GM12892 (cell line): ENCODE results near the gene SNPH.

Experiments
- DNase-seq: peaks from one replicate; pipeline ENCODE4 v3.0.0; 2011; ENCODE audit not compliant: insufficient read length
- FAIRE-seq: peaks from 2 replicates; lab custom pipeline; 2011; peaks lifted over from hg19 to GRCh38; lab: Jason Lieb, UNC
- POLR2A ChIP-seq: IDR thresholded peaks from 2 replicates; pipeline ENCODE4 v1.6.1; 2011; ENCODE audit warnings: low read depth, low read length, control low read depth
- POLR2AphosphoS5 ChIP-seq: IDR thresholded peaks from 2 replicates; pipeline ENCODE4 v1.6.1; 2011; ENCODE audit warnings: low read depth, low read length, control low read depth
- TAF1 ChIP-seq: IDR thresholded peaks from 2 replicates; pipeline ENCODE4 v1.6.1; 2011; ENCODE audit warnings: low read depth, mild to moderate bottlenecking, control low read depth, low read length, borderline replicate concordance

Gene SNPH

DNA sequence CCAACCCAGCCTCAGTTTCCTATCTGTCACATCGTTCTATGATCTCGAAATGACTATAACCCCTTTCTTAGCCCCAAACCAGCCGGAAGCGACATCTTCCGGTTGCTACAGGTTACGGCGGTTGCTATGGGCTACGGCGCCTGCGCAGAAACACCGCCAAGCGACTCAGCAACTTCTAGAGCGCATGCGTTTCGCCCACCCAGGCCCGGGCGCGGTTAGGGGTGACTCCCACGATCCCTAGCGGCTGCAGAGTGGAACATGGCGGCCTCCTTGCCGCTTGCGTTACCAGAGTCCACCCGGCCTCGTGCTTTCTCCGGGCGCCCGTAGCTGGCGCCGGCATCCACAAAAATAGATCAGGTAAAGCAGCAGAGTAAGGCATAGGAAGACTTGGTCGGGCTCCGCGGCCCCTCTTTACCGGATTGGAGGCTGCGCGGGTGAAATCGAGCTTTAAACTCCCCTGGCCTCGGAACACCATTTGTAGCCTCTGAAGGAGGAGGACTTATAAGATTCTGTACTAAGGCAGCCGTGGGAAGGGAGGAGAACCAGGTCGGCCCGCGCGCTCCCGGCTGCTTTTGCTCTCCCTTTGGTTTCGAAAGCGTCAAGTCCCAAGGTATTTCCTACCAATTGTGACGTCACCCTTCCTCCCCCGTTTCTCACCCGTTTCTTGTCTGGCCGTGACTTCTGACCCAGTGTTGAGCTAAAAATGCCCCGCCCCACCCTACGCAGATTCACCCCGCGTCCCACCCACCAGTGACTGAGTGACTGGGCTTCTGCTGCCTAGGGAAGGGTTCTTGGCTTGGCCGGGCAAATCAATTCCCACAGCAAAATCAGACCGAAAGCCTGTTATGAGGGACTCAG, 59.3 kb downstream of the SNPH start:
- TF ChIP-seq POLR2A (peak; percentile 97), POLR2AphosphoS5 (peak; percentile 94), TAF1 (peak; percentile 71)
- peak; percentile 96 for DNase-seq
- FAIRE-seq: peak; percentile 100

DNA sequence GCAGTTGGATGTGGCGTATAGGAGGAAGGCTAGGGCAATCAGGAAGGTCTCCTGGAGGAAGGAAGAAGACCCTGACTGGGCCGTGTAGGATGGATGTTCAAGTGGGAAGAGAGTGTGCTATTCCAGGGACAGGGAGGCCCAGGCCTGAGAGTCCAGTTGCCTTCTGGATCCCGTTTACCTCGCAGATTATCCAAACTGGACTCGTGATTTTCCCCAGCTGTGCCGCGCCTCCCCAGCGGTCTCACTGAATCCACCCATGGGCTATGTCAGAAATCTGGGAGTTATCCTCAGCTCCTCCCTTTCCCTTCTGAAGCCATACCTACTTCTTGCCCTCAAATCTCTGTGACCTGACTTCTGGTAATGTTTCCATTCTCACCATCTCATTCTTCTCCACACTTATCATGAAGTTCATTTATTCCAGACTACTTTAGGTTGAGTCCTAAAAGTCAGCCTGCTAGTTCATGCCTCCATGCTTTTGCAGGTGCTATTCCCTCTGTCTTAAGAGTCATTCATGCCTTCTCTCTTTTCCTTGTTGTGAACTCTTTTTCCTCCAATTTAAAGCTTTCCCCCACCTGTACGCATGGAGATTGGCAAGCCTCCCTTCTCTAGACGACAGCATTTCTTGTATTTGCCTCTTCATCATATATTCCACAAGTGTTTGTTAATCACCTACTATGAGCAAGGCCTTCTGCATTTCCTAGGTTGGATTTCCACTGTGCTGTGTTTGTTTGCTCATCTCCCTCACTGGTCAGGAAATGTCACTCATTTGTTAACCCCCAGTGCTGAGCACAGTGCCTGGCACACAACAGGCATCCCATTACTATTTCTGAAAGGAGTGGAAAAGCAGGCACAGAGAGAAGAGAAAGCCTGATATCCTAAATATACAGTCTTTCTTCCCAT, 60.2 kb downstream of the SNPH start:
- DNase-seq (no peak), FAIRE-seq (peak; percentile 46)
- TF ChIP-seq TAF1 (no peak), POLR2AphosphoS5 (0 out of 2 replicates have a peak, but pooled peaks have one; percentile 33), POLR2A (no peak)

DNA sequence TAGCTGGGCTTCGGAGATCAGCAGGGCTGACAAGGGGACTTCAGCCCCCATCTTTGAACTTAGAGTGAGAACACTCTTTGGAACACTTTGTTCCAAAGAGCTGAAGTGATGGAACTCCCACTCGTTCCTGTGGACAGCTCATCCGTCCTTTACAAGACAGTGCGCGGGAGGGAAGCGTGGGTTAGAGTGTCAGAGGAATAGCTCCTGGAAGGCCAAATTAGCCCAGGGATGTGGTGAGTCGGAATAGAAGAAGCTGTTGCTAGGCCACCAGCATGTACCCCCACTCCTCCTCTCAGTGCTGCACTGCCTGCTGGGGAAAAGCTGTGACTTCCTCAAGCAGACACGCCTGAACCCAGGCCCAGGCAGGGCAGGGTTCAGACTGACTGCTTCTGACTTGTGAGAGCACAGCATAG, 61.2 kb downstream of the SNPH start:
- DNase-seq (no peak), FAIRE-seq (peak; percentile 21)
- TF ChIP-seq TAF1 (no peak), POLR2A (no peak), POLR2AphosphoS5 (no peak)

DNA sequence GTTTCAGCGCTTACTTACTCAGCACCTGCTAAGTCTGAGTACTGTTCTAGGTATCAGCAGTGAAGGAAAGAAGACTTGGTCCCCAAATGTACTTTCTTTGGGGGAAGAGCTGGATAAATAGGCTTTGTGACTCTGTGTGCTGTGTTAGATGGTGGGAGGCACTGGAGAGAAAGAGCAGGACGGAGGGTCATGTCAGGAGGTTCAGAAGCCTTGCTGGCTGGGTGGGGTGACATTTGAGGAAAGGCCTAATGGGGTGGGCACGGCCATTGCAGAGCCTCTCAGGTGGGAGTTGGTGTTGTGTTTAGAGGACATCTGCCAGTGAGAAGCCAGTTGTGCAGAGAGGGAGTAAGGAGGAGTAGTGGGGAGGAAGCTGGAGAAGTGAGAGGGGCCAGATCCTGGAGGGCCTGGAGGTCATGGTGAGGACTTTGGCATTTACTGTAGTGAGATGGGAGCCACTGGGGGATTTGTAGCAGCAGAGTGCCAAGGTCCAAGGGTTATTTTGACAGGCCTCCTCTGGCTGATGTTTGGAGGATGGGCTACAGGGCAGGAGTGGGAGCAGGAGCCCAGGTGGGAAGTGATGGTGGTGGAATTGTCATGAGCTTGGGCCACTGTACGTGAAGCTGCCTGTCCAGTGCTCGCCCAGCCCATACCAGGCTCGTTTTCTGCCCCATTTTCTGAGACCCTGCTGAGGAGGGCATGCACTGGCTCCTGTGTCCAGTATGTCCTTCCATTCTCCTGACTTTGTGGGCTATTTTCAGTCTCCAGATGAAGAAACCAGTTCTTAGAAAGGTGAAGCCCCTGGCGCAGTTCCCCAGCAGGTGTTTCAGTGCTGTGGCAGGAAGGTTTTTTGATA, 62.0 kb downstream of the SNPH start:
- no peak for FAIRE-seq
- TF ChIP-seq POLR2AphosphoS5 (no peak), TAF1 (no peak), POLR2A (no peak)
- no peak for DNase-seq

DNA sequence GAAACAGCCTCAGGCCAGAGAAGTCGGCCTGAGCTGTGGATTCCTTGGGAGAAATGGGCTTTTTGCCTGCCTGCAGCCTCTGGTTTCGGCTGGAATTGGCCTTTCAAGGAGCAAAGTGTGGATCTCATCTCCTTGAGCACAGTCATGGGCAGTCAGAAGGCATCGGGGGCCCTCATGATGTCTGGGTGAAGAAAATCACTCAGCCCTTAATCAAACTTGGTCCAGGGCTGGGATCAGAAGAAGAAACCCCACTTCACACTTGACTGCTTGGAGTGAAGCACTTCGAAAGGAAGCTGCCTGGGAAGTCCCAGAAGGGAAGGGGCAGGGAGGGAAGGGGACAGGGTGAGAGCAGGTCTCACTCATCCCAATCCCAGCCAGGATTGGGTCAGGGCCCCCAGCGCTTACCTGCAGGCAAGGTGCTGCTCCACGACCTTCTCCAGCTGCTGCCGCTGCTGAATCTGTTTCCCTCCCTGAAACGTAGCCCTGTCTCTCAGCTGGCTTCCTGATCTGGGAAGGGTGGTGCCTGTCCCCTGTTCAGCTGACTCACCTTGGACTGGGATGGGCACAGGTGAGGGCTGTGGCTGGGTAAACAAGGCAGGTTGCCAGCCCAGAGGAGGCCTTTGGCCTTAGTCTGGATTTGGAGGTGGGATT, 62.7 kb downstream of the SNPH start, which contains the start of gene SDCBP2:
TSS of gene SDCBP2 (minus strand) at position 460 of the 651 bp plus-strand sequence. CDS start 8,723 bp downstream, outside the sequence.
- DNase-seq: no peak
- TF ChIP-seq POLR2A: no peak
- no peak for TF ChIP-seq TAF1
- no peak for TF ChIP-seq POLR2AphosphoS5
- FAIRE-seq: no peak

DNA sequence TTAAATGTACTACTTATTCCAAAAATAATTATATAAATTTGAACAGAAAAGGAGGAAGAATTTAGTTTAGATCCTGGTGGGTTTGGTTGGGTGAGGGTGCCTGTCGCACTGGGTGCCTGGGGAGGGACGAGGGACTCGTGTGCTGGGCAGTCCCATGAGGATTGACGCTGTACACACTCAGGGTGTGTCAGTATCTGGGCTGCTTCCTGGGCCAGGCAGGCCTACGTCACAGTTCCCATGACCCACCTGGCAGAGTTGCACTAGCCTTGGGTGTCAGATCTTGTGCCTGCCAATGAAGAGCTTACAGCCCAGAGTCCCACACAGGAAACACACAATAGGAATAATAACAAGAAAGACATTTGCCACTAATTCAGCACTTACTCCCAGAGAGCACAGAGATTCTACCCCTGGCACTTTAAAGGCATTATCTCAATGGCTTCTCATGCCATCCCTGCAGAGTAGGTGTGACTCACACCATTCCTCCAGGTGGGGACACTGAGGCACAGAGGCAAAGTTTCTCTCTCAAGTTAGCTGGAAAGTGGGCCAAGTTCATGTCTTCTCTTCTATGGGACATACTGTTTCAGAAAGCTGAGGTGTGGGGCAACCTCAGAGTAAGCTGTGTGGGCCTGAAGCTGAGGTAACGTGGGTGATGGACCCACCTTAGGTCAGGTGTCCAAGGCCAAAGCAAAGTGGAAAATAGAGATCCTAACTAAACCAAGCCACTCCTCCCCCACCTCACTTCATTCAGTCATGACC, 64.2 kb downstream of the SNPH start:
- TF ChIP-seq POLR2A (no peak), TAF1 (no peak), POLR2AphosphoS5 (no peak)
- DNase-seq (no peak), FAIRE-seq (peak; percentile 21)

DNA sequence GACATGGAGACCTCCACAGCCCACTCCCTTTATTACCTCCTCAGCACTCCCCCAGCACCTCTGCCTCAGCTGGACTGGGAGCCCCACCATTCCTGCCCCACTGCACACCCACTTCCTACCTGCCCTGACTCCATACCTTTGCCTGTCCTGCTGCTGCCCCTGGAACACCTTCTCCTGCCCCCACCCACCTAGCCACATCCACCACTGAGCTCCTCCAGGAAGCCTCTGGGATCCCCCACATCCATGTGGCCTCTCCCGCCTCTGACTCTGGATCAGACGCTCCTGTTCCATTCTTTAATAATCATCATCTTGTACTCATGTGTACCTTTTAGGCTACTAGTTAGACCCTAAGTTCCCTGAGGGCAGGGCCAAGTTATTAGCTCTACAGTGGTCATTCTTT, 65.0 kb downstream of the SNPH start:
- DNase-seq (no peak), FAIRE-seq (no peak)
- TF ChIP-seq POLR2AphosphoS5 (no peak), TAF1 (no peak), POLR2A (no peak)

DNA sequence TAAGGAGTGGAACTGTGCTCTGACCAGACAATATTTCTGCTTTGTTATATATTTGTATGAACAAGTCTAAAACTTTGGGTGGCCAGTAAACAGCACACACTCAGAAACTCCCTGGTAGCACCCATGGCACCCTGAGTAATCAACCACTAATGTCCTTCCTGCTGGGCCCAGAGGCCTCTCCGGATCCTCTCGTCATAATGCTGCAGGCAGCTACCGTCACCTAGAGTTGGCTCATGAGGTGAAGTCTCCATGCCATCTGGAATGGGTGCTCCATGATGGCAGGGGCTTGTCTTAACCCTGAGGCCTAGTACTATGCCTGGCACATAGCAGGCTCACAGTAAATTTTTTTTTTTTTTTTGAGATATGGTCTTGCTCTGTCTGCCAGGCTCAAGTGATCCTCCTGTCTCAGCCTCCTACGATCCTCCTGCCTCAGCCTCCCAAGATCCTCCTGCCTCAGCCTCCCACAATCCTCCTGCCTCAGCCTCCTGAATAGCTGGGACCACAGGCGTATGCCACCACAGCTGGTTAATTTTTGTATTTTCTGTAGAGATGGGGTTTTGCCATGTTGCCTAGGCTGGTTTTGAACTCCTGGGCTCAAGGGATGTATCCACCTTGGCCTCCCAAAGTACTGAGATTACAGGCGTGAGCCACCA, 65.8 kb downstream of the SNPH start:
- DNase-seq: no peak
- FAIRE-seq: no peak
- no peak for TF ChIP-seq POLR2A
- no peak for TF ChIP-seq POLR2AphosphoS5
- TF ChIP-seq TAF1: no peak

DNA sequence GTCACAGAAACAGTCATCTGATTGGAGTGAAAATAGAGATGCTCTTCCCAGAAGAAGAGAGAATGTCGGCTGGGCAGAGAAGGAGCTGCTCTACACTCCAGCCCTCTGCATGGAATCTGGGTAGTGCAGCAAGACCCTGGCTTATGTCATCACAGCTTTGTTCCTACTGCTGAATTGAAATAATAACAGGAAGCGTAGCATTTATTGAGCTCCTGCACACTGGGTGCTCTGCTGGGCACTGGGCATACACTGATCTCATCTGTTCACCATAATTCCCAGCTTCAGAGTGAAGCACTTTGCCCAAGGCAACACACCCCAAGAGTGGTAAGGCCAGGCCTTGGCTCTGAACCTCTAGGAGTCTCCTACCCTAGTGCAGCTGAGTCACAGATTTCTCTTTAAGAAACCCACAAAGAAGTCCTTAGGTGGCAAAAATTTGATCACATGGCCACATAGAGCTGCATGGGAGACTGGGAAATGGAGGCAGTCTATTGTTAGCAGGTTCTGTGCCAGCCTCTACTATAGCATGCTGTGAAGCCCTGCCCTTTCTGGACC, 66.7 kb downstream of the SNPH start:
- DNase-seq (no peak), FAIRE-seq (no peak)
- TF ChIP-seq POLR2A: no peak
- no peak for TF ChIP-seq POLR2AphosphoS5
- no peak for TF ChIP-seq TAF1
